GM12878 (cell line): ENCODE data around the gene ADA. TPM values are rescaled to one million over a fixed set of nuclear protein-coding genes. Genes with fewer than 3 reads are reported as not detected.

Experiments
- ATAC-seq: fragments of 200-7000 bp; cut with Tn5 transposase; 3 replicates; pipeline ENCODE4 v1.9.1; 2020; ENCODE audit warnings: mild to moderate bottlenecking, moderate library complexity
- BruUV-seq: library from RNA; stranded (reverse); fragments of 400-500 nt; replicated peaks from 2 replicates; lab custom pipeline; 2021; lab: Mats Ljungman, UMichigan
- CTCF ChIA-PET: fragments of 300-600 bp; sonication (Branson Sonifier 250); formaldehyde crosslinking; extraction: SDS; loops from one replicate; lab custom pipeline; 2021; ENCODE audit warnings: inconsistent platforms; lab: Yijun Ruan, JAX
- POLR2A ChIA-PET: fragments of 350-600 bp; formaldehyde crosslinking; extraction: SDS; loops from one replicate; lab custom pipeline; 2021; ENCODE audit warnings: inconsistent platforms; lab: Charles Lee
- RAD21 ChIA-PET: fragments of 300-600 bp; sonication (Branson Sonifier 250); formaldehyde crosslinking; loops from one replicate; lab custom pipeline; 2023; ENCODE audit warnings: antibody characterized with exemption; ENCODE audit not compliant: unreplicated experiment; lab: Charles Lee
- SMC1A ChIA-PET: fragments of 300-600 bp; sonication (Branson Sonifier 250); formaldehyde crosslinking; loops from one replicate; lab custom pipeline; 2023; ENCODE audit not compliant: unreplicated experiment, uncharacterized antibody; lab: Charles Lee
- DNase-seq: peaks from one replicate; pipeline ENCODE4 v3.0.0-alpha.2; 2011; ENCODE audit warnings: low read depth, low spot score
- FAIRE-seq: peaks from 3 replicates; lab custom pipeline; 2011; peaks lifted over from hg19 to GRCh38; lab: Jason Lieb, UNC
- H2AFZ ChIP-seq: 2 replicates; pipeline ENCODE4 v1.6.0; 2011; ENCODE audit warnings: low read depth, low read length, control low read depth; ENCODE audit not compliant: control insufficient read depth
- H3K27ac ChIP-seq: 2 replicates; pipeline ENCODE4 v1.5.1; 2011; ENCODE audit warnings: control low read depth; ENCODE audit not compliant: control insufficient read depth, insufficient read depth
- H3K27me3 ChIP-seq, 2 experiments: replicated peaks in 1 of 2; 2 replicates each; pipeline versions ENCODE4 v1.6.0 to v1.6.1; 2011; ENCODE audit warnings: low read length in 1 of 2; ENCODE audit not compliant: control insufficient read depth in 2 of 2, insufficient read depth in 2 of 2
- H3K36me3 ChIP-seq, 2 experiments: 2 replicates each; pipeline ENCODE4 v1.5.1; 2011; ENCODE audit warnings: low read length in 1 of 2; ENCODE audit not compliant: control insufficient read depth in 2 of 2, insufficient read depth in 2 of 2
- H3K4me1 ChIP-seq: 2 replicates; pipeline ENCODE4 v1.6.1; 2011; ENCODE audit warnings: mild to moderate bottlenecking, low read length, moderate library complexity, mixed read lengths; ENCODE audit not compliant: control insufficient read depth, insufficient read depth
- H3K4me2 ChIP-seq: 2 replicates; pipeline ENCODE4 v1.6.0; 2011; ENCODE audit warnings: control low read depth; ENCODE audit not compliant: control insufficient read depth, insufficient read depth
- H3K4me3 ChIP-seq: fragments of 200-600 bp; sonication (generic); 2 replicates; pipeline ENCODE4 v1.5.1; 2016
- H3K79me2 ChIP-seq: 2 replicates; pipeline ENCODE4 v1.6.0; 2011; ENCODE audit warnings: low read length; ENCODE audit not compliant: control insufficient read depth, insufficient read depth
- H3K9ac ChIP-seq: 2 replicates; pipeline ENCODE4 v1.8.0; 2011; ENCODE audit warnings: low read length, control low read depth, mixed read lengths; ENCODE audit not compliant: control insufficient read depth, insufficient read depth
- H3K9me3 ChIP-seq: replicated peaks from 3 replicates; pipeline ENCODE4 v1.5.1; 2011; ENCODE audit warnings: mild to moderate bottlenecking, low read length; ENCODE audit not compliant: control insufficient read depth, insufficient read depth
- H4K20me1 ChIP-seq: 2 replicates; pipeline ENCODE4 v1.6.0; 2011; ENCODE audit not compliant: control insufficient read depth, insufficient read depth
- CBFB ChIP-seq: IDR thresholded peaks from 2 replicates; pipeline ENCODE4 v1.6.1; 2016; ENCODE audit warnings: antibody characterized with exemption, low read depth
- CHD1 ChIP-seq: IDR thresholded peaks from 2 replicates; pipeline ENCODE4 v1.6.1; 2012; ENCODE audit warnings: low read depth, low read length, improper control_type of control experiment
- CHD2 ChIP-seq: IDR thresholded peaks from 2 replicates; pipeline ENCODE4 v1.6.1; 2011; ENCODE audit warnings: low read depth, low read length, improper control_type of control experiment, borderline replicate concordance
- DPF2 ChIP-seq: fragments of 450-650 bp; IDR thresholded peaks from 2 replicates; pipeline ENCODE4 v1.6.1; 2017; ENCODE audit warnings: mild to moderate bottlenecking
- ETV6 ChIP-seq, 2 experiments: fragments of 450-650 bp in 1 of 2; IDR thresholded peaks in 1 of 2; conservative IDR thresholded peaks in 1 of 2; 2 replicates each; pipeline ENCODE4 v1.6.1; 2014; ENCODE audit warnings: antibody characterized with exemption in 1 of 2, borderline replicate concordance in 1 of 2, low read depth in 1 of 2, mild to moderate bottlenecking in 1 of 2, moderate library complexity in 1 of 2
- FOS ChIP-seq: IDR thresholded peaks from 3 replicates; pipeline ENCODE4 v1.6.1; 2011; ENCODE audit warnings: borderline replicate concordance; ENCODE audit not compliant: insufficient read length; ENCODE audit errors: extremely low read depth
- KLF5 ChIP-seq: fragments of 450-650 bp; IDR thresholded peaks from 2 replicates; pipeline ENCODE4 v1.6.1; 2014; ENCODE audit warnings: mild to moderate bottlenecking; ENCODE audit not compliant: partially characterized antibody
- SUPT20H ChIP-seq: IDR thresholded peaks from 2 replicates; pipeline ENCODE4 v1.6.1; 2011; ENCODE audit warnings: low read depth, mild to moderate bottlenecking, low read length, moderate library complexity, borderline replicate concordance; ENCODE audit not compliant: control insufficient read depth
- WRNIP1 ChIP-seq: IDR thresholded peaks from 2 replicates; pipeline ENCODE4 v1.6.1; 2011; ENCODE audit warnings: low read depth, low read length, improper control_type of control experiment, borderline replicate concordance
- ZBTB11 ChIP-seq: fragments of 450-650 bp; formaldehyde crosslinking; IDR thresholded peaks from 2 replicates; pipeline ENCODE4 v1.5.0; 2022; ENCODE audit warnings: mild to moderate bottlenecking, missing genetic modification characterization
- ZNF687 ChIP-seq: fragments of 450-650 bp; IDR thresholded peaks from 2 replicates; pipeline ENCODE4 v1.6.1; 2017; ENCODE audit warnings: mild to moderate bottlenecking, moderate library complexity
- WGBS: methylation state at CpG from one replicate; pipeline ENCODE4 v1.1.6; 2016; ENCODE audit warnings: low lambda C conversion rate; ENCODE audit not compliant: insufficient replicate concordance, insufficient coverage; ENCODE audit errors: missing lambda C conversion rate; 5-methylcytosine and 5-hydroxymethylcytosine counted together
- in situ Hi-C: fragments of 300-500 bp; cut with MboI; formaldehyde crosslinking; loops from 9 replicates; pipeline ENCODE4 v1.14.3; 2018; ENCODE audit warnings: mixed read lengths
- intact Hi-C: fragments of 100-400 bp; cut with micrococcal nuclease; formaldehyde crosslinking; loops from one replicate; pipeline ENCODE4 v1.14.2; 2022; ENCODE audit not compliant: unreplicated experiment
- polyA plus RNA-seq, 11 experiments: library from polyadenylated mRNA; depleted of rRNA in 4 of 11; unstranded in 6 of 11; stranded (reverse) in 5 of 11; fragments of >200 nt; fragmentation: Nextera tagmentation in 4 of 11; fragmentation: Illumina TruSeq in 1 of 11; extraction: Ambion mirVana in 4 of 11; extraction: Trizol in 1 of 11; gene quantifications; 1 replicate in 1 of 11; 2 replicates in 10 of 11; pipeline versions ENCODE4 v1.2.1 to v1.2.3, GENCODE V29; 2011 to 2016; ENCODE audit warnings: inconsistent platforms in 2 of 11, missing spikeins in 2 of 11, low read depth in 1 of 11
- total RNA-seq, 4 experiments: library from RNA; depleted of rRNA in 3 of 4; stranded (reverse); fragments of >200 nt in 3 of 4; fragmentation: Illumina TruSeq in 1 of 4; extraction: Trizol in 1 of 4; gene quantifications; 2 replicates each; pipeline versions ENCODE4 v1.2.1 to v1.2.3, GENCODE V29; 2013 to 2021
- TF ChIP-seq, protein P1 (sequence below): fragments of 450-650 bp; IDR thresholded peaks from 2 replicates; pipeline ENCODE4 v1.6.1; 2016; ENCODE audit warnings: mild to moderate bottlenecking
- TF ChIP-seq, protein P2 (sequence below): fragments of 450-650 bp; IDR thresholded peaks from 2 replicates; pipeline ENCODE4 v1.6.1; 2017; ENCODE audit warnings: antibody characterized with exemption, mild to moderate bottlenecking, moderate library complexity

Gene ADA
- total and polyA plus RNA-seq, 10 of the 15 experiments (the other 5 are each of a cell fraction or from before 2014, with no cell fraction given): 40.9 to 217 (median 90.8) TPM

- Histone ChIP-seq H3K4me2 (no peak overlapping the region), H3K36me3 (no peaks in the 10 kb centered on the region), H3K79me2 (no peaks in the 10 kb centered on the region), H3K9me3 (no peaks in the 10 kb centered on the region), H3K9ac (no peak overlapping the region), H3K27ac (no peak overlapping the region), H3K4me1 (no peaks in the 10 kb centered on the region), H3K4me3 (no peak overlapping the region), H3K27me3 (no peaks in the 10 kb centered on the region), H2AFZ (no peak overlapping the region), H4K20me1 (no peaks in the 10 kb centered on the region)
- intact Hi-C loops (no loop called here), in situ Hi-C loops (no loop called here)
- BruUV-seq: no TSS peak
- ChIA-PET POLR2A (no interaction called here), SMC1A (no interaction called here), RAD21 (no interaction called here), CTCF (interaction anchor here (1.5 kb wide), 1 partner anchor 34 kb away, joined by 4 read pairs; no protein-coding TSS in a partner anchor)
- 95% methylated on average over 1 of the region's 1 CpG for WGBS
- no peak for FAIRE-seq
- DNase-seq: no peak
- no peak for ATAC-seq
- TF ChIP-seq ZNF687 (no peak), FOS (no peak), DPF2 (no peak), CBFB (no peak), WRNIP1 (no peak), ZBTB11 (CRISPR knock-in tag) (no peak), CHD2 (no peak), CHD1 (no peak), ETV6 (conservative IDR thresholded peaks at IDR 0.05 in 1 of 2, IDR thresholded peaks at IDR 0.05 in 1 of 2; ENCODE audit: borderline replicate concordance in 1 of 2, low read depth in 1 of 2) (no peak), SUPT20H (no peak), KLF5 (no peak)
- TF ChIP-seq, protein P1, sequence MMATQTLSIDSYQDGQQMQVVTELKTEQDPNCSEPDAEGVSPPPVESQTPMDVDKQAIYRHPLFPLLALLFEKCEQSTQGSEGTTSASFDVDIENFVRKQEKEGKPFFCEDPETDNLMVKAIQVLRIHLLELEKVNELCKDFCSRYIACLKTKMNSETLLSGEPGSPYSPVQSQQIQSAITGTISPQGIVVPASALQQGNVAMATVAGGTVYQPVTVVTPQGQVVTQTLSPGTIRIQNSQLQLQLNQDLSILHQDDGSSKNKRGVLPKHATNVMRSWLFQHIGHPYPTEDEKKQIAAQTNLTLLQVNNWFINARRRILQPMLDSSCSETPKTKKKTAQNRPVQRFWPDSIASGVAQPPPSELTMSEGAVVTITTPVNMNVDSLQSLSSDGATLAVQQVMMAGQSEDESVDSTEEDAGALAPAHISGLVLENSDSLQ: no peak
- TF ChIP-seq, protein P2, sequence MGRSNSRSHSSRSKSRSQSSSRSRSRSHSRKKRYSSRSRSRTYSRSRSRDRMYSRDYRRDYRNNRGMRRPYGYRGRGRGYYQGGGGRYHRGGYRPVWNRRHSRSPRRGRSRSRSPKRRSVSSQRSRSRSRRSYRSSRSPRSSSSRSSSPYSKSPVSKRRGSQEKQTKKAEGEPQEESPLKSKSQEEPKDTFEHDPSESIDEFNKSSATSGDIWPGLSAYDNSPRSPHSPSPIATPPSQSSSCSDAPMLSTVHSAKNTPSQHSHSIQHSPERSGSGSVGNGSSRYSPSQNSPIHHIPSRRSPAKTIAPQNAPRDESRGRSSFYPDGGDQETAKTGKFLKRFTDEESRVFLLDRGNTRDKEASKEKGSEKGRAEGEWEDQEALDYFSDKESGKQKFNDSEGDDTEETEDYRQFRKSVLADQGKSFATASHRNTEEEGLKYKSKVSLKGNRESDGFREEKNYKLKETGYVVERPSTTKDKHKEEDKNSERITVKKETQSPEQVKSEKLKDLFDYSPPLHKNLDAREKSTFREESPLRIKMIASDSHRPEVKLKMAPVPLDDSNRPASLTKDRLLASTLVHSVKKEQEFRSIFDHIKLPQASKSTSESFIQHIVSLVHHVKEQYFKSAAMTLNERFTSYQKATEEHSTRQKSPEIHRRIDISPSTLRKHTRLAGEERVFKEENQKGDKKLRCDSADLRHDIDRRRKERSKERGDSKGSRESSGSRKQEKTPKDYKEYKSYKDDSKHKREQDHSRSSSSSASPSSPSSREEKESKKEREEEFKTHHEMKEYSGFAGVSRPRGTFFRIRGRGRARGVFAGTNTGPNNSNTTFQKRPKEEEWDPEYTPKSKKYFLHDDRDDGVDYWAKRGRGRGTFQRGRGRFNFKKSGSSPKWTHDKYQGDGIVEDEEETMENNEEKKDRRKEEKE: no peak
Measured at GRCh38 chr20:44570367-44570766, 81.1 kb downstream of the ADA start.
